Measurements from ENCODE around the gene FAM219A. TPM values are rescaled to one million over a fixed set of nuclear protein-coding genes. Genes with fewer than 3 reads are reported as not detected.
"Not testable (repeated sequence)": the region's sequence is repeated elsewhere in the genome, so short reads cannot be mapped to it uniquely, and the experiment has no call there.

Gene FAM219A
- total RNA-seq, 2 donors from 2014 or later = 9.8 to 15.0 TPM

DNA sequence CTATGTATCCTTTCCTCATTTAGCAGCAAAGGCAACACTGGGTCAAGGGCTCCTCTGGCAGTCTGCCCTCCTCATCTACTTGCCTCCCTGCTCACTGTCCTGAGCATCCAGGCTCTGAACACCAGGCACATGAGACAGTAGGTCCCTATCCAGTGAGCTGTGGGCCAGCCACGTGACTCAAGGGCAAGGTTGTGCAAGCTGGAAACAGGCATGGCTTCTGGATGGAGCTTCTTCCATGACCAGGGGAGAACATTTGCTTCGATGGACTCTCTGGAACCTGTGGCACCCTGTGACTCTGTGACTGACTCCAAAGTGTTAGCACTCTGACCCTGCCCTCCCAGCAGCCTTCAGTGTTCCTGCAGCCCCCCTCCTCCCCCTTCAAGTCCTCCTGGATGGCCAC is 33.2 kb upstream of the FAM219A start:
- no peaks in the 10 kb centered on the region for H3K36me3 Mint-ChIP-seq
- ATAC-seq (no peak), DNase-seq (ENCODE audit: low spot score in 2 of 2) (no peak)
- H3K27ac Mint-ChIP-seq = no peak overlapping the region
- no peaks in the 10 kb centered on the region for H3K9me3 Mint-ChIP-seq

DNA sequence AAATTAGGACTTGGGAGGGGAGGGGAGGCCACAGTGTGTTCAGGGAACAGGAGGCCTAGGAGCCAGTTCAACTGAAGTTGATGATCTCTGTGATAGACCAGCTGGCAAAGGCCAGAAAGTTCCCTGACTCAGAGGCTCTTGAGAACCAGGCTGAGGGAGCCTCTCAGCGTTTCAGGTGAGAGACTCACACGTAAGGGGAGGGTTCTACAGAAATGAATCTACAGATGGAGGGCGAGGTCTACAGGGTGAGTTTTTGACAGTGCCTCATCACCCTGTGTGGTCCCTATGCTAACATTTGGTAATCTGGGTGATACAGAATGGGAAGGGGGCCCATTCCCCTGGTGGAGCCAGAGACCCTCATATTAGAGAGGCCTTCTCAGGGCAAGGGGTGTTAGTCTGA is 32.4 kb upstream of the FAM219A start:
- no peak overlapping the region for H3K27ac Mint-ChIP-seq
- DNase-seq (ENCODE audit: low spot score in 2 of 2) (no peak), ATAC-seq (peak in 1 of 2 donors; percentile 46)
- H3K9me3 Mint-ChIP-seq = no peaks in the 10 kb centered on the region
- no peaks in the 10 kb centered on the region for H3K36me3 Mint-ChIP-seq

GRCh38 chr9:34490360-34490759 is 32.0 kb upstream of the FAM219A start:
- ATAC-seq = no peak

GRCh38 chr9:34486572-34486971 is 28.2 kb upstream of the FAM219A start:
- Mint-ChIP-seq H3K9me3 (no peaks in the 10 kb centered on the region), H3K27ac (no peak overlapping the region), H3K36me3 (no peaks in the 10 kb centered on the region)
- ATAC-seq = no peak
- DNase-seq (ENCODE audit: low spot score in 2 of 2) = no peak

More at GRCh38 chr9:34490360-34490759, 32.0 kb upstream of the FAM219A start:
- H3K27ac Mint-ChIP-seq = no peak overlapping the region
- no peak for DNase-seq (ENCODE audit: low spot score in 2 of 2)
- H3K36me3 Mint-ChIP-seq = no peaks in the 10 kb centered on the region
- no peaks in the 10 kb centered on the region for H3K9me3 Mint-ChIP-seq

DNA sequence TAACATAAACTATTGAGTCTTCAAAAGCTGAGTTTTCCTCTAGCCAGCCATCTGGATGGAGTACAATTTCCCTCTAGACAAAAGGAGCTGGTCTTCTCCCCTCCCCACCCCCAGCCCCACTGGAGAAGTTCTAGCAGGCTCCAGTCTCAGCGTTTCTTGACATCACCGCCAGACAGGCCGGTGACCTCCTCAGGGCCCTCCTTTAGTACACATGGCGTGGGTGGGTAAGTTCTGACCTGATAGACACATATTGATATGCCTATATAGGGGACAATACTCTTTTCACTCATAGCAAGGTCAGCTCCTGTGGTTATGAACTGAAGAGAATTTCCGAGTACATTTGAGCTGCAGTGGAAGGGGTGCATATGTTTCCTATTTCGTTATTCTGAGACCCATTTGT is 27.5 kb upstream of the FAM219A start:
- H3K9me3 Mint-ChIP-seq = no peaks in the 10 kb centered on the region
- no peak overlapping the region for H3K27ac Mint-ChIP-seq
- ATAC-seq (peak in 1 of 2 donors; percentile 26), DNase-seq (ENCODE audit: low spot score in 2 of 2) (no peak)
- H3K36me3 Mint-ChIP-seq = no peaks in the 10 kb centered on the region

DNA sequence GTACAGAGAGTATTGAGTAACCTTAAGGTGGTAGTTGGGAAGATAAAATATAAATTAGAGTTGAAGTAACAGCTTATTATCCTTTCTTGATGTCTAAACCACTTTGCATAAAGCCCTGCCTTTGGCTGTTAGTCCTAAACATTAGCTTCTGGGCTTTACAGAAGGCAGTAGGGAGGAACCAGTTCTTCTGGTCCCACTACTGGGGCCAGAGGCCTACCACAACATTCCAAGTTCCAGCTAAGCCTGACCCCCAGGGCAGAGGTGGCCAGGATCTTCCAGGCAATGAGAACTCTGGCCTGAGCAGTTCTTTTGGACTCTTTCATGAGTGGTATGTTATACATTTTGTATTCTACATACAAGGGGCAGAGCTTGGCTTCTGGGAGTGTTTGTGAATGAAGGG is 26.3 kb upstream of the FAM219A start:
- DNase-seq (ENCODE audit: low spot score in 2 of 2) = no peak
- H3K36me3 Mint-ChIP-seq = no peaks in the 10 kb centered on the region
- ATAC-seq = no peak
- no peaks in the 10 kb centered on the region for H3K9me3 Mint-ChIP-seq
- no peak overlapping the region for H3K27ac Mint-ChIP-seq

DNA sequence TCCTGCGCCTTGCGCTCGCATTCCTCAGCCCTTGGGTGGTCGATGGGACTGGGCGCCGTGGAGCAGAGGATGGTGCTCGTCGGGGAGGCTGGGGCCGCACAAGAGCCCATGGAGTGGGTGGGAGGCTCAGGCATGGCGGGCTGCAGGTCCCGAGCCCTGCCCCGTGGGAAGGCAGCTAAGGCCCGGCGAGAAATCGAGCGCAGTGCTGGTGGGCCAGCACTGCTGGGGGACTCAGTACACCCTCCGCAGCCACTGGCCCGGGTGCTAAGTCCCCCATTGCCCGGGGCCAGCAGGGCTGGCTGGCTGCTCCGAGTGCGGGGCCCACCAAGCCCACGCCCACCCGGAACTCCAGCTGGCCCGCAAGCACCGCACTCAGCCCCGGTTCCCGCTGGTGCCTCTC is 24.4 kb upstream of the FAM219A start:
- not testable (repeated sequence) for DNase-seq (ENCODE audit: low spot score in 2 of 2); H3K27ac Mint-ChIP-seq; ATAC-seq; H3K9me3 Mint-ChIP-seq; H3K36me3 Mint-ChIP-seq

GRCh38 chr9:34481620-34482019 is 23.2 kb upstream of the FAM219A start:
- not testable (repeated sequence) for H3K27ac Mint-ChIP-seq; ATAC-seq; DNase-seq (ENCODE audit: low spot score in 2 of 2); H3K36me3 Mint-ChIP-seq; H3K9me3 Mint-ChIP-seq

- Mint-ChIP-seq H3K36me3 (no peaks in the 10 kb centered on the region), H3K9me3 (no peaks in the 10 kb centered on the region), H3K27ac (no peak overlapping the region)
- DNase-seq (ENCODE audit: low spot score in 2 of 2) (no peak), ATAC-seq (no peak)
Observed at GRCh38 chr9:34479431-34479866, 21.1 kb upstream of the FAM219A start.

GRCh38 chr9:34477541-34477940 is 19.2 kb upstream of the FAM219A start:
- H3K36me3 Mint-ChIP-seq = no peaks in the 10 kb centered on the region
- no peak overlapping the region for H3K27ac Mint-ChIP-seq
- no peak for ATAC-seq
- H3K9me3 Mint-ChIP-seq = no peaks in the 10 kb centered on the region
- DNase-seq (ENCODE audit: low spot score in 2 of 2) = no peak

DNA sequence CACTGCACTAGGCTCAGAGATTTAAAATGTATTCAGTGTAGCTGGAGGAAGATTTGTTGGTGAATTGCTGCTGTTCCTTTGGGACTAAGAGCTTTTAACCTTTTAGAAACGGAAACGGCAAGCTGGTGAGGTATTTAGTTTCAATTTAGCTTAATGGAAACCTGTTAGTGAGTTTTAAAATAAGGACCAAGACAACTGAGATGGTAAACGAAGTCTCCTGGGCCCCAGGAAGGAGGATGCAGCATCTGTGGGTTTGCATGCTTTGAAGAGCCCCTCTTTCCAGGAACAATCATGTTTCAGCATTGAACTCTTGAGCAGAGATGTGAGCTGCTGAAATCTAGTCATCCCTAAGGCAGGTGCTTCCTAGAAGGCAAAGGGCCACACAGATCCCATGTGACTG is 16.7 kb upstream of the FAM219A start:
- DNase-seq (ENCODE audit: low spot score in 2 of 2) (no peak), ATAC-seq (no peak)
- no peak overlapping the region for H3K27ac Mint-ChIP-seq
- H3K36me3 Mint-ChIP-seq = no peaks in the 10 kb centered on the region
- H3K9me3 Mint-ChIP-seq = no peaks in the 10 kb centered on the region

DNA sequence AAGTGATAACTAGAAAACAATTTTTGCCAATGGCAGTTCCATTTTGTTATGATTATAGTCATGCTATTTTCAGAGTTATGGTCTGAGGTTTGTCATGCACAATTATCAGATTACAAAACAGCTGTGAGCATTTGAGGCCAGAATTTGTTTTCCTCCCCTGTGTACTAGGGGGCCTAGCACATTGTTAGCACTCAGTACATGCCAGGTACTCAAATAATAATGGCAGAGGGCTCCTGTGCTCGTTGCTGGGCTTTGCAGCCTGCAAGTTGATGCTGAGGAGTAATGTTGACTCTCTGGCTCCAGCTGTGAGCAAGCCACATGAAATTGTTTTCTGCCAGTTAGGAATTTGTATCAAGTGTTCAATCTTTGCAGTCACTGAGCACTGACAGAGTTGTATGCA is 7.1 kb upstream of the FAM219A start:
- Mint-ChIP-seq H3K9me3 (no peaks in the 10 kb centered on the region), H3K36me3 (no peaks in the 10 kb centered on the region), H3K27ac (no peak overlapping the region)
- DNase-seq (ENCODE audit: low spot score in 2 of 2) (no peak), ATAC-seq (no peak)

GRCh38 chr9:34464571-34464970 is 6.2 kb upstream of the FAM219A start:
- Mint-ChIP-seq H3K36me3 (no peaks in the 10 kb centered on the region), H3K9me3 (no peaks in the 10 kb centered on the region), H3K27ac (no peak overlapping the region)
- ATAC-seq = no peak
- DNase-seq (ENCODE audit: low spot score in 2 of 2) = no peak

GRCh38 chr9:34463901-34464232 is 5.5 kb upstream of the FAM219A start:
- no peak overlapping the region for H3K27ac Mint-ChIP-seq
- DNase-seq (ENCODE audit: low spot score in 2 of 2) (no peak), ATAC-seq (peak in 1 of 2 donors; percentile 93)
- no peaks in the 10 kb centered on the region for H3K36me3 Mint-ChIP-seq
- H3K9me3 Mint-ChIP-seq = no peaks in the 10 kb centered on the region

- Mint-ChIP-seq H3K9me3 (no peaks in the 10 kb centered on the region), H3K36me3 (no peaks in the 10 kb centered on the region), H3K27ac (peak overlapping the region in 1 of 2 donors; percentile 31)
- ATAC-seq = peak in 1 of 2 donors; percentile 93
- peak; percentile 57 to 69 for DNase-seq (ENCODE audit: low spot score in 2 of 2)
Observed at GRCh38 chr9:34463098-34463900, 4.9 kb upstream of the FAM219A start.

DNA sequence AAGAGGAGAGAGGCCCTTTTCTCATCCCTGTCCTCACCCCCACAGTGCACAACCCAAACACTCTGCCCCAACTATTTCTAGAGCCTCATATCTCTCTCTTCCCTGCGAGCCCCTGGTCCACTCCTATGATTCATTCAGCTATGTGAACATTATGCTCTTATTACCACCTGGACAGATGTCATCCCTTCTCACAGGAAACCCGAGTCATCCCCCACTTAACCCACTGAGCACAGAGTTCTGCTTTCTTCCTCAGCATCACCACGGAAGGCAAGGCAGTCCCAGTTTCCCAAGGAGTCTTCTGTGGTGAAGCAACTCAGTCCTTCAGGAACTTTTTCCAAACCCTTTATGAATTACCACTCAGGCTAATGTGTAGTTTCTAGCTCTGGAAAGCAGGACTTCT is 1.6 kb upstream of the FAM219A start:
- no peak for DNase-seq (ENCODE audit: low spot score in 2 of 2)
- no peak overlapping the region for H3K27ac Mint-ChIP-seq
- no peaks in the 10 kb centered on the region for H3K9me3 Mint-ChIP-seq
- ATAC-seq = no peak
- H3K36me3 Mint-ChIP-seq = no peaks in the 10 kb centered on the region

DNA sequence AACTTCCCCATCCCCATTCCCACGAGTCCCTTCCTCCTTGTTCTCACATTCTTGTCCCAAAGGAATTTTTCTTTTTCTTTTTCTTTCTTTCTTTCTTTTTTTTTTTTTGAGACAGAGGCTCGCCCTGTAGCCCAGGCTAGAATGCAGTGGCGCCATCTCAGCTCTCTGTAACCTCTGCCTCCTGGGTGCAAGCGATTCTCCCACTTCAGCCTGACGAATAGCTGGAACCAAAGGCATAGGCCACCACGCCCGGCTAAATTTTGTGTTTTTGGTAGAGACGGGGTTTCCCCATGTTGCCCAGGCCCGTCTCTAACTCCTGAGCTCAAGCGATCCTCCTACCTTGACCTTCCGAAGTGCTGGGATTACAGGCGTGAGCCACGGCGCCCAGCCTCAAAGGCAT is 986 bp upstream of the FAM219A start:
- DNase-seq (ENCODE audit: low spot score in 2 of 2) = no peak
- ATAC-seq = no peak
- H3K9me3 Mint-ChIP-seq = no peaks in the 10 kb centered on the region
- H3K36me3 Mint-ChIP-seq = no peaks in the 10 kb centered on the region
- H3K27ac Mint-ChIP-seq = no peak overlapping the region

DNA sequence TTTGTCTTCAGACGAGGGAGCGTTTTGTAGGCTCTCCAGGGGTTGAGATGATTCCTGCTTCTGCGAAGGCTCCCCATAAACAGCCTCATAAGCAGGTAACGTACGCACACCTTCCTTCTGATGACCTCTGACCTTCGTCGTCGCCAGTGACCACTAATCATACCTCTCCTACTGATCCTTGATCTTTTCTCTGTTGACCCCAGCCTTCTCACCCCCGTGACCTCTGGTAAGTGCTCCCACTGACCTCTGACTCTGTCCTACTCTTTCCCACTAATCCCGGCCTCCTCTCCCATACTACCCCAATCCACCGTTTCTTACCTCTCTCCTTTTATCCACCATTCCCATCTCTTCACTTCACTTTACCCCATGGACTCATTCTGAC is 580 bp upstream of the FAM219A start:
- no peaks in the 10 kb centered on the region for H3K36me3 Mint-ChIP-seq
- H3K27ac Mint-ChIP-seq = peak overlapping the region in 1 of 2 donors; percentile 89
- H3K9me3 Mint-ChIP-seq = no peaks in the 10 kb centered on the region
- ATAC-seq (no peak), DNase-seq (ENCODE audit: low spot score in 2 of 2) (no peak)
